ENCODE data around the gene KLHL29.

GRCh38 chr2:23616630-23617029 is 231.7 kb downstream of the KLHL29 start:
- TF ChIP-seq CTCF (IDR thresholded peaks at IDR 0.05 in 8 of 11, conservative IDR thresholded peaks at IDR 0.05 in 3 of 11) (no peak), POLR2AphosphoS5 (IDR thresholded peaks at IDR 0.05) (no peak), POLR2A (IDR thresholded peaks at IDR 0.05) (no peak)
